HG03571 (cell line): ENCODE data around the gene C16orf89.

Experiments
- ATAC-seq: cut with Tn5 transposase; IDR thresholded peaks from one replicate; pipeline ENCODE4 v1.9.1; 2021; ENCODE audit not compliant: unreplicated experiment

Gene C16orf89

DNA sequence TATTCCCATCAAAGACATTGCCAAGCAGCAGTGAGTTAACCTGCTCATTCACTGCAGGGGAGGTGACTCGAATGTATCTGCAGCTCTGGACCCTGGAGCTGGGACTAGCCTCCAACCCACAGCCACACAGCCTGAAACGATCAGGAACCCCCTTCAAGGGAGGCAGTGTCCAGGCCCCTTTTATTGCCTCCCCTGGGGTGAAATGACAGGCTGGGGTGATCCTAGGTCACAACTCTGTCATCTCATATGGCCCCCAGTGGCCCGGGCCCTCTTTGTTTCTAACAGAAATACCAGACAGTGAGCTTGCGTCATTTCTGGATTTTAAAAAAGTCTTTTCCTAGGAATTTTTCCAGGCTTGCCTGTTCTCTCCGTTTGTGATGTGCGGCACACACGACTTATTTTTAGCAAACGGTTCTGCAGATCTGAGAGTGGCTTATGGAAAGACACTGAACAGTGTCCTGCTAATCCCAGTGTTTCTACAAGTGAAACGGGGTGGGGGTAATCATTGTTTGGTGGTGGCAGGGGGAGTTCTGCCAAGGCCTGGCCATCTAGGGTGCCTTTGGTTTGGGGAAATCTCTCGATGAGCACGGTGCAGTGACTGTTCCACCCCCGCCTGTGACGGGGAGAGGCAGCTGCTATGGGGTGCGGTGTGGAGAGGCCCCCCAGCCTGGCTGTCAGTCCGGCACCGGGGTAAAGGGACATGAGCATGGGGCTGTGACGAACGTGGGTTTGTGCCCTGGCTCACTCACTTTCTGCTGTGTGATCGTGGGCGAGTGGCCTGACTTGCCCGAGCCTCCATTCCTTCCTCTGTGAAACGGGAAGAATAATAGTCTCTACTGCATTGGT is 59.2 kb downstream of the C16orf89 start:
- no peak for ATAC-seq

DNA sequence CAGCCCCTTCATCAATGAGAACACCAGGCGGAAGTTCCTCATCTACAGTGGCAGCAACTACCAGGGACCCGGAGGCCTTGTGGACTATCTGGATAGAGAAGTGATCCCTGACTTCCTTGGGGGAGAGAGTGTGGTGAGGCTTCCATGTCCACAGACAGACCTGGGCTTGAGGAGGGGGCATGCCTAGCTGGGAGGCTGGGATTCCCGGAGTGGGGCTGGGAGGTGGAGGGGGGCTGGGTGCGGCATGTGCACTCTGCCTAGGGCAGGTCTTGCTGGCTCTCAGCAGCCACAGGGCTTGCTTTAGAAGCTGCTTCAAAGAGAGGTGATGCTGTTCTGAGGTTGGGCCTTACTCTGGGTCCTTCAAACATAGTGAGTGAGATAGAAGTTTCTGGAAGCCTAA is 59.8 kb downstream of the C16orf89 start:
- no peak for ATAC-seq

DNA sequence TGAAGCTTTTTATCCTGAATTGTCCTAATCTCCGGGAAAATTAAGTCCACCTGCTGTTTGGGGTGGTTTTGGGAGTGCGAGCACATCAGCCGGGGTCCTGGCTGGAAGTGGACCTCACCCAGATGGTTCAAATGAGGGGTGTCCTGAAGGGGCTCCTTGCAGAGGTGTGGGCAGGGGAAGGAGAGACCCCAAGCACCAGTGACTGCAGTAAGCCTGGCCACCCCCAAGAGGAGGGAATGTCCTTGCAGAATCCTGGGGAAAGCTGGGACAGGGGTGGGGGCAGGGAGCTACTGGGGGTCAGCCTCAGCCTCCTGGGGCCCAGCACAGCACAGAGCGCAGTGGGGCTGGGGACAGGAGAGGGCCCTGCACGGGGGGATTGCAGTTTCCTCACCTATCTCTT is 61.4 kb downstream of the C16orf89 start:
- ATAC-seq: no peak

DNA sequence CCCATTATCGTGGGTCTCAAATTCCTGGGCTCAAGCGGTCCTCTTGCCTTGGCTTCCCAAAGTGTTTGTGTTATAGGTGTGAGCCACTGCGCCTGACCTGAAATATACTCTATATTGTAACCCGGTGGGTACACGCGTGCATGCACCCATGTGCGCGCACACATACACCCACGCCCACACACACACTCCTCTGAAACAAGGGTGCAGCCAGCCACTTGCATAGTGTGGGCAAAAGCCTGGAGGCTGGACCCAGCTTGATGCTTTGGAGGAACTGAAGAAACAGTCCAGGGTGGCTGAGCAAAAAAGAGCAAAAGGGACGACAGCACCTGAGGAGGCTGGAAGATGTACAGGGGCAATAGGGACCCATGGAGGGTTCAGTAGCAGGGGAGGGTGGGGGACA is 61.9 kb downstream of the C16orf89 start:
- no peak for ATAC-seq

DNA sequence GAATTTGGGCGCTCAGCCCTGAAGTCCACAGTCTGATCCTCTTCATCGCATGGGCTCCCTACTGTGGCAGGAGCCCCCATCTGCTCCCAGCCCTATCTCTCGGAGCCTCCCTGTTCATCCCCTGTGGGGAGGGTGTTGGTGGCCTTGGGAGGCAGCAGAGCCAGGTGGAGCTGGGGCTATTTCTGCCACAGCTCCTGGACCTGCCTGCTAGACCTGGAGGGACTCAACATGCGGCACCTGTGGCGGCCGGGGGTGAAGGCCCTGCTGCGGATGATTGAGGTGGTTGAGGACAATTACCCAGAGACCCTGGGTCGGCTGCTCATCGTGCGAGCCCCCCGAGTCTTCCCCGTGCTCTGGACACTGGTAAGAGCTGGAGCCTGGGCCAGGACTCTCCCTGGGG is 62.5 kb downstream of the C16orf89 start:
- no peak for ATAC-seq

DNA sequence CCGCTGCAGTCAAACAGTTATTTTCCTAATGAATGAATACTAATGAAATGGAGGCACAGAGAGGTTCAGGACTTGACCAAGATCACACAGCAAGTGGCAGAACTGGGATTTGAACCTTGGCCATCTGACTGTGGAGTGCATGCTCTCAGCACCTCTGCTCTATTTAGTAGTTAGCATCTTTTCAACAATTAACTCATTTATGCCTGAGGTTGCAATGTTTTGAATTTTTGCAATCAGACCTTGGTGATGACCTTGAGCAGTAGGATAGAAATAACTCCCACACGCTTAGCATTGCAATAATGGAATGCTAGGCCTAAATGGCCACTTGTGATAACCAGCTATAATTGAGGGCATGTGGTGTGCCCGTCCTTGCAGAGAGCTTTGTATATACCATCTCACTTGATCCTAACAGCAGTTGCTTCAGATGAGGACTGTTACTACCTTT is 63.0 kb downstream of the C16orf89 start:
- ATAC-seq: no peak

DNA sequence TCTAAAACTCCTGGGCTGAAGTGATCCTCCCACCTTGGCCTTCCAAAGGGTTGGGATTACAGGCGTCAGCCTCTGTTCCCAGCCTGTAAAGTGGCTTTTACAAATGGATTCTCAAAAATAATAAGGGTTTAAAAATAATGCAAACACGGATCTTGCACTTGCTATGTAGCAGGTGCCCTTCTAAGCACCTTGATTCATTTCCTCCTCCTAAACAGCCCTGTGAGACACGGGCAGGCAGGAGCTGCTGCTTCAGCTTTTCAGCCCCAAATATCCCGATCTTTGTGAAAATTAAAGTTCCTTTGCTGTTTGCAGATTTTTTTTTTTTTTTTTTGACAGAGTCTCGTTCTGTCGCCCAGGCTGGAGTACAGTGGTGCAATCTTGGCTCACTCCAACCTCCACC is 63.8 kb downstream of the C16orf89 start:
- no peak for ATAC-seq

DNA sequence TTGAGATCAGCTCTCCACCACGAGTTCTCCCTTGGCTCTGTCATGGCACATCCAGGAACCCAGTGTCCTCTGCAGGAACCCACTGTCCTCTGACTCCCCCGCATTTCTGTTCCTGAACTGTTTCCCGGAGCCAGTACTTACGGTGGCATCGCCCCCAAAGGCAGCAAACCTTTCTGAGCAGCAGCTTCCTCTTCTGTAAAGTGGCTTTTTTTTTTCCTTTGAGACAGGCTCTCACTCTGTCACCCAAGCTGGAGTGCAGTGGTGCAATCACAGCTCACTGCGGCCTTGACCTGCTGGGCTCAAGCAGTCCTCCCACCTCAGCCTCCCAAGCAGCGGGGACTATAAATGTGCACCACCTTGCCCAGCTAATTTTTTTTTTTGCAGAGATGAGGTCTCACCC is 64.2 kb downstream of the C16orf89 start:
- ATAC-seq: no peak

DNA sequence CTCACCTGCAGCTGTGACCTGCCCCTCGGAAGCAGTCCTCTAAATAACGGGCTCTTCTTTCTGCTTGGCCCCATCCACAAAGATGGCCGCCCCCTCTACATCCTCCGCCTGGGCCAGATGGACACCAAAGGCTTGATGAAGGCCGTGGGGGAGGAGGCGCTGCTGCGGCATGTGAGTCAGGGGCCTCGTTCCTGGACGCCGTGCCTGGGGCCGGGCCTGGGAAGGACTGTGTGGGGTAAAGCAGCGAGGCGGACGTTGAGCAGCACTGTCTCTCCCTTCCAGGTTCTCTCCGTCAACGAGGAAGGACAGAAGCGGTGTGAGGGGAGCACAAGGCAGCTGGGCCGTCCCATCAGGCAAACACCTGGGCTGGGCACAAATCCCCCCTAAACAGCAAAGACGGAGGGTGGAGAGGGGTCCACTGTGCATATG is 65.2 kb downstream of the C16orf89 start:
- ATAC-seq: no peak

DNA sequence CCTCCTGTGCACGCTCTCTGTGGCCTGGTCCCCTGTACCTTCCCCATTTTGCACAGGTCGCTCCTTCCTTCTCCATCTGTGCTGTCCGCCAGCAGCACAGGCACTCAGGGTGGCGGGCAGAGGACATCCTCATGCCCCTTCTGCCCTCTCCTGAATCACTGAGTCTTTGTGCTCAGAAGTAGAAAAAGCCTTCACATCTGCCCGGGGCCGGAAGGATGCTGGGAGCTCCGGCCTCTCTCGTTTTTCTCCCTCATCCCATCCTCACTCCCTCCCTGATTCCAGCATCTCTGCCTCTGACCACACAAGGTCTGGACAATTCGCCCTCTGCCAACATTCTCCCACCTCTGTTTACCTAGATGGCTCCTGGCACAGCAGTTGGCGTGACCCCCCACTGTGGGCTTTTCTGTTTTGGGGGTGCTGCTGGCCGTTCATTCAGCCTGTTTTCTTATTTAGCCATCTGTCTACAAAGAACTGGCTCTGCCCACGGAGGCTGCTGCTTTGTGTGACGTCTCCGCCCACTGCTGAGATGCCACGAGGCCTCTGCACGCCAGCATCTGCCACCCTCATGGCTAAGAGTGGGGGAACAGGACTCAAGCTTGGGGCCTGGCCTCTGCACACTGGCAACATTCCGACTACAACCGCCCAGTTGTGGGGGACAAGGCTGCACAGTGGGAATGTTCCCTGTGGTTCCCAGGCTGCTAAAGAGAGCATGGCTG is 70.9 kb downstream of the C16orf89 start:
- no peak for ATAC-seq
